HUES48 (cell line): ENCODE measurements around the gene TRIM28.
"Not testable (repeated sequence)": the region's sequence is repeated elsewhere in the genome, so short reads cannot be mapped to it uniquely, and the experiment has no call there.

Experiments used
- H3K27ac ChIP-seq: one replicate; pipeline ENCODE4 v1.7.0; 2013; ENCODE audit warnings: low read depth, low read length, inconsistent platforms
- H3K27me3 ChIP-seq: 2 replicates; pipeline ENCODE4 v1.6.1; 2013; ENCODE audit warnings: mild to moderate bottlenecking, low read length; ENCODE audit not compliant: control insufficient read depth, insufficient read depth
- H3K36me3 ChIP-seq: 2 replicates; pipeline ENCODE4 v1.6.1; 2013; ENCODE audit warnings: low read length; ENCODE audit not compliant: control insufficient read depth, insufficient read depth
- H3K4me1 ChIP-seq: 2 replicates; pipeline ENCODE4 v1.6.1; 2013; ENCODE audit warnings: mild to moderate bottlenecking, low read length; ENCODE audit not compliant: control insufficient read depth, insufficient read depth
- H3K4me3 ChIP-seq: 2 replicates; pipeline ENCODE4 v1.5.1; 2013; ENCODE audit warnings: mild to moderate bottlenecking, low read depth, low read length
- H3K9ac ChIP-seq: 2 replicates; pipeline ENCODE4 v1.6.1; 2013; ENCODE audit warnings: mild to moderate bottlenecking, low read depth, low read length, moderate library complexity
- H3K9me3 ChIP-seq: 2 replicates; pipeline ENCODE4 v1.6.1; 2013; ENCODE audit warnings: low read length; ENCODE audit not compliant: control insufficient read depth, insufficient read depth

Gene TRIM28

GRCh38 chr19:58520257-58520599, 23.6 kb upstream of the TRIM28 start:
- Histone ChIP-seq H3K27ac (peak overlapping the region; percentile 99), H3K4me3 (peak overlapping the region; percentile 71), H3K4me1 (peaks cover 23% of the 10 kb centered on the region), H3K27me3 (no peaks in the 10 kb centered on the region), H3K9ac (peak overlapping the region; percentile 94), H3K9me3 (no peaks in the 10 kb centered on the region), H3K36me3 (peaks cover 3% of the 10 kb centered on the region; the same call in 1 of the 2 replicates)

DNA sequence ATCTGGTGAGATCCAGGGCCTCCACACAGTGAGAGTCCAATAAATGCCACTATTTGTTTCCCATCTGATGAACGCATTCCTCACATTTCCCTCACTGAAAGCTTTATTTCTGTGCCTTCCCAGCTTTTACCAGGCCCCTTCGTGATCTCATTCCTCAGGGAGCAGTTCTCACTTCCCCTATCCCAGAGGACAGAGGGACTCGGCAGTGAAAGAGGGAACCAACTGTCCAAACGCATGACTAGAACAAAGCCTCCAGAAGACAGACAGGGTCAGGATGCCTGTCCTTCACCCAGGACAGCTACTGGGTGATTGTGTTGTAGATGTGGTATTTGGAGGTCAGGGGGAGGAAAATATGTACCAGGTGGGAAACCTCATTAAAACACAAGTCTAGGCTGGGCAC, 22.2 kb upstream of the TRIM28 start:
- Histone ChIP-seq H3K9ac (no peak overlapping the region), H3K27me3 (no peaks in the 10 kb centered on the region), H3K27ac (no peak overlapping the region), H3K4me1 (peaks cover 22% of the 10 kb centered on the region), H3K9me3 (no peaks in the 10 kb centered on the region), H3K36me3 (peaks cover 3% of the 10 kb centered on the region; the same call in 1 of the 2 replicates), H3K4me3 (no peak overlapping the region)

DNA sequence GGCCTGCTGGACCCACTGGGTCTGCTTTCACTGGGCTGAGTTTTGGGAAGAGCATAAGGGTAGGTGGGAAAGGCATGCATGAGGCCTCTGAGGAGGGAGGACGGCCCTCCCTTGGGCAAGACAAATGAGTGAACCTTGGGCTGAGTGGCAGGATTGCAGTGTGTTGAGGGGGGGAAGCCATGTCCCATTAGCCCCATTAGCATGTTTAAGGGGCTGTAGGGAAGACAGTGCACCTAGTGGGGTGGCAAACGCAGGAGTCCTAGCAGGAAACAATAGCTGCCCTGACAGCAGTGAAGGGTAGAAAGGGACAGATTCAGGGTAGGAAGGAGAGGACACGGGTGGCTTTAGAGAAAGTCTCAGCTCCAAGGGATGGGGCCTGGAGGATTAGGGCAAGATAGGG, 21.2 kb upstream of the TRIM28 start:
- no peak overlapping the region for H3K9ac ChIP-seq
- no peaks in the 10 kb centered on the region for H3K27me3 ChIP-seq
- no peaks in the 10 kb centered on the region for H3K36me3 ChIP-seq
- H3K27ac ChIP-seq, result no peak overlapping the region
- peaks cover 22% of the 10 kb centered on the region for H3K4me1 ChIP-seq
- no peak overlapping the region for H3K4me3 ChIP-seq
- H3K9me3 ChIP-seq, result no peaks in the 10 kb centered on the region

DNA sequence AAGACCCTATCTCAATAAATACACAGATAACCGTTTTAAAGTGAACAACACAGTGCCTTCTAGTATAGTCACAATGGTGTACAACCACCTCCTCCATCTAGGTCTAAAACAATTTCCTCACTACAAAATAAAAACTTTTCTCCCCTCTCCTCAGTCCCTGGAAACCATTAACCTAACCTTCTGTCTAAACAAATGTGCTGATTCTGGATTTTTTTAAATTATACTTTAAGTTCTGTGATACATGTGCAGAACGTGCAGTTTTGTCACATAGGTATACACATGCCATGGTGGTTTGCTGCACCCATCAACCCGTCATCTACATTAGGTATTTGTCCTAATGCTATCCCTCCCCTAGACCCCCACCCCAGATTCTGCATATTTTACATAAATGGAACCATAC, 14.5 kb upstream of the TRIM28 start:
- Histone ChIP-seq H3K9ac (no peak overlapping the region), H3K27ac (no peak overlapping the region), H3K4me1 (peaks cover 9% of the 10 kb centered on the region; the same call in 1 of the 2 replicates), H3K36me3 (no peaks in the 10 kb centered on the region), H3K27me3 (peaks cover 5% of the 10 kb centered on the region; the same call in 1 of the 2 replicates), H3K4me3 (no peak overlapping the region), H3K9me3 (no peaks in the 10 kb centered on the region)

DNA sequence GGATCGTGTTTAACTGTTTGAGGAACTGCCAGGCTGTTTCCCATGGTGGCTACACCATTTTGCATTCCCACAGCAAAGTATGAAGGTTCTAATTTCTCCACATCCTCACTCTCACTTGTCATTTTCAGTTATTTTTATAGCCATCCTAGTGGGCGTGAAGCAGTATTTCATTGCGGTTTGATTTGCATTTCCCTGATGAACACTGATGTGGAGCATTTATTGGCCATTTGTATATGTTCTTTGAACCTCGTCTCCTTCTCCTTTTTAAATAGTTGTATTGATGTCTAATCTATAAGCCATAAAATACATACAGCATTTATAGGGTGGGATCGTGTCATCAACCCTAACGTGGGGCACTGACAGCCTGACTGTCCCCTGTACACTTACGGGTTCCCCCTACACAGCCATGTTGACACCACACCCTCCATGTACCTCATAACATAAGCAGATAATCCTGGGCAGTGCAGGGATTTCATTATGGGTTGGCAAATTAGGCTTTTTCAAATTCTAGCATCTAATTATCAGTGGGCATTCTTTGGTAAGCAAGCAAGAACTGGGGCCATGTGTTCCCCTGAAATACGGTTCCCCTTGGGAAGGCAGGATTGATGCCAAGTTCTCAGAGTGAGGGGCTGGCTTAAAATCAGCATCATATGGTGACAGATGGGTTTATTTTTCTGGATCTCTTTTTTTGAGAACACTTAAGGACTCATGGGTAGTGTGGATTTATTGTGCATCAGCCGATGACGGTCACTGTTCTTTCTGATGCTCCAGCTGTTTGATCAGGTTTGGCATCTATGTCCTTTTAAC, 12.6 kb upstream of the TRIM28 start:
- Histone ChIP-seq H3K4me1 (no peaks in the 10 kb centered on the region), H3K36me3 (no peaks in the 10 kb centered on the region), H3K9ac (no peak overlapping the region), H3K27ac (no peak overlapping the region), H3K4me3 (no peak overlapping the region), H3K27me3 (peaks cover 5% of the 10 kb centered on the region; the same call in 1 of the 2 replicates), H3K9me3 (no peaks in the 10 kb centered on the region)

GRCh38 chr19:58535857-58536256, 8.0 kb upstream of the TRIM28 start:
- Histone ChIP-seq H3K4me3 (no peak overlapping the region), H3K4me1 (peaks cover 2% of the 10 kb centered on the region; the same call in 1 of the 2 replicates), H3K27ac (no peak overlapping the region), H3K36me3 (no peaks in the 10 kb centered on the region), H3K9me3 (no peaks in the 10 kb centered on the region), H3K9ac (no peak overlapping the region), H3K27me3 (peaks cover 12% of the 10 kb centered on the region; the same call in 1 of the 2 replicates)

DNA sequence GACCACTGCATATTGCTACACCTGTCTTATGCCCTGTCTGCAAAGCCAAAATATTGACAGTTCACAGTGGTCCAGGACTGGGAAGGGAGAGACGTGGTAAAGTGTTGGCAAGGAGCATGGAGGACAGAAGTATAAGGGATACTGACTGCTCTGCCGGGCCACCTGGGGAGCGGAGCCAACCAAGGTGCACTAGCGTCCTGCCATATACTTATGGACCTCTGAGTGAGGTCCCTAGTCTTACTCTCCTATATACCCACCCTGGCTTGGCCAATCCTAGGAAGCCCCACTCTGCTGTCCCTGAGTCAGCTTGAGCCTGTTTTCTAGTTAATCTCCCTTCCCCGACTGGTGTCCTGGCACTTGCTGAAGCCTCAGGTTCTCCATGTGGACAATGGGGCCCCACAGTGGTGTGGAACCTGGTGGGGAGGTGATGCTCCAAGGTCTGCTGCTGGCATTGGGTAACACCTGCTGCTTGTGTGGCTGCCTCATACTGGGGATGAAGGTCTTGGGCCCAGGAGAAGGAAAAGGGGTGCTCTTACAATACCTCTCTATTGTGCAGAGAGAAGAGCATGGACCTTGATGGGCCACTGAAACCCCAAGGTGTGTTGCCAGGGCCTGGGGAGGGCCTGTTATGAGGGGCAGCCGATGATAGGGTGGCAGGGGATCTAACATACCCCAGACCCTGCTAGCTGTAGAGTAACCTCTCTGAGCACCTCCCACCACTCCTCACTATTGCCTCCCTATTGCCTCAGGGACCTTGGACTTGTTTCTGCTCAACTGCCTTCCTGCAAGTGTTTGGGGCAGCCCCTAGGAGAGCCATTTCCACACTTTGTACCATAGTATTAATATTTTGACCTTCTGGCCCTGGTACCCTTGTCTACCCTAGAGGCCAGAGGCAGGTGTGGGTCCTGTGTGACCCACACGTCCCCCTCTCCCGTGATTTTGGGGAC, 6.7 kb upstream of the TRIM28 start:
- H3K27ac ChIP-seq, result no peak overlapping the region

GRCh38 chr19:58538257-58539168, 5.4 kb upstream of the TRIM28 start:
- Histone ChIP-seq H3K9me3 (no peaks in the 10 kb centered on the region), H3K4me1 (peaks cover 2% of the 10 kb centered on the region; the same call in 1 of the 2 replicates), H3K27ac (peak overlapping the region; percentile 94), H3K9ac (peak overlapping the region; percentile 57), H3K36me3 (no peaks in the 10 kb centered on the region), H3K4me3 (peak overlapping the region; percentile 41), H3K27me3 (peaks cover 16% of the 10 kb centered on the region)

More for the DNA sequence above, 6.7 kb upstream of the TRIM28 start:
- Histone ChIP-seq H3K4me3 (no peak overlapping the region), H3K36me3 (no peaks in the 10 kb centered on the region), H3K4me1 (peaks cover 2% of the 10 kb centered on the region; the same call in 1 of the 2 replicates), H3K27me3 (peaks cover 9% of the 10 kb centered on the region), H3K9me3 (no peaks in the 10 kb centered on the region), H3K9ac (no peak overlapping the region)

DNA sequence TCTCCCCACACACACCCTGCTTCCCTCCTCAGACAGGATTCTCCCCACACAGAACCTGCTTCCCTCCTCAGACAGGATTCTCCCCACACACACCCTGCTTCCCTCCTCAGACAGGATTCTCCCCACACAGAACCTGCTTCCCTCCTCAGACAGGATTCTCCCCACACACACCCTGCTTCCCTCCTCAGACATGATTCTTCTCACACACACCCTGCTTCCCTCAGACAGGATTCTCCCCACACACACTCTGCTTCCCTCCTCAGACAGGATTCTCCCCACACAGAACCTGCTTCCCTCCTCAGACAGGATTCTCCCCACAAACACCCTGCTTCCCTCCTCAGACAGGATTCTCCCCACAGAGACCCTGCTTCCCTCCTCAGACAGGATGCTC, 4.7 kb upstream of the TRIM28 start:
- H3K9me3 ChIP-seq, H3K9ac ChIP-seq, H3K27ac ChIP-seq, H3K4me1 ChIP-seq, H3K36me3 ChIP-seq: not testable (repeated sequence)
- Histone ChIP-seq H3K27me3 (peaks cover 16% of the 10 kb centered on the region), H3K4me3 (peak overlapping the region; percentile 41; the same call in 1 of the 2 replicates)

DNA sequence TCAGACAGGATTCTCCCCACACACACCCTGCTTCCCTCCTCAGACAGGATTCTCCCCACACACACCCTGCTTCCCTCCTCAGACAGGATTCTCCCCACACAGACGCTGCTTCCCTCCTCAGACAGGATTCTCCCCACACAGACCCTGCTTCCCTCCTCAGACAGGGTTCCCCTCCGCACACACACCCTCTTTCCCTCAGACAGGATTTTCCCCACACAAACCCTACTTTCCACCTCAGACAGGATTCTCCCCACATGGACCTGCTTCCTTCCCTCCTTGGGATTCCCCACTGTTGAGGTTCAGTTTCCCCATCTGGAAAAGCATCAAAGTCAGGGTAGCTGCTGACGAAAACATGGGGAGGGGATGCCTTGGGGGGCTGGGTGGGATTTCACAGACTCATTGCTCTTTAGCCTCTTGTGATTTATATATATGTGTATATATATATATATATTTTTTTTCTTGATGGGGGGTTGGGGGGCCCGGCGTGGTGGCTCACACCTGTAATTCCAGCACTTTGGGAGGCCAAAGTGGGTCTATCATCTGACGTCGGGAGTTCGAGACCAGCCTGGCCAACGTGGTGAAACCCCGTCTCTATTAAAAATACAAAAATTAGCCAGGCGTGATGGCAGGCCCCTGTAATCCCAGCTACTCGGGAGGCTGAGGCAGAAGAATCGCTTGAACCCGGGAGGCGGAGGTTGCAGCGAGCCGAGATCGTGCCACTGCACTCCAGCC, 1.1 kb upstream of the TRIM28 start:
- not testable (repeated sequence) for H3K4me1 ChIP-seq, H3K9ac ChIP-seq, H3K9me3 ChIP-seq, H3K27ac ChIP-seq, H3K4me3 ChIP-seq
- peaks cover 16% of the 10 kb centered on the region for H3K27me3 ChIP-seq
- H3K36me3 ChIP-seq, result peaks cover 25% of the 10 kb centered on the region
